ENCODE measurements around the gene MAGI3.

DNA sequence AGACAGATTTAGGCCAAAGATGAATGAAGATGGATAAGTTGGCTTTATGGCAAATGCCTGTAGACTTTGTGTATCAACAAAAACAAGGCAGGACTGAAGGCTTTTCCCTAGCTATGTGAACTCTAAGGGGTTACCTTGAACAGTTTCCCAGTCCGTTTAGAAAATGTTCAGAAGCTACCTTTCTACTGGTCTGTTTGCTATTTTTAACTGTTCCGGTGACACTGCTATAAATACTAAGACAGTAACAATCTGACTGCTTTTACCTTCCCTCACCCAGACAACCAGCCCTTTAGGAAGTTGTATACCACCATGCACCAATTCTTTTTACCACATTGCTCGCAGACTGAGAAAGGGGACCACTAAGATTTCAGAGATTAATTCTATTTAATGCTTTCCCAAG, 266.8 kb downstream of the MAGI3 start:
- TF ChIP-seq EP300 (IDR thresholded peaks at IDR 0.05; ENCODE audit: borderline replicate concordance): no peak
- TF ChIP-seq RAD21 (IDR thresholded peaks at IDR 0.05; ENCODE audit: low read depth): no peak
- TF ChIP-seq, protein P1, sequence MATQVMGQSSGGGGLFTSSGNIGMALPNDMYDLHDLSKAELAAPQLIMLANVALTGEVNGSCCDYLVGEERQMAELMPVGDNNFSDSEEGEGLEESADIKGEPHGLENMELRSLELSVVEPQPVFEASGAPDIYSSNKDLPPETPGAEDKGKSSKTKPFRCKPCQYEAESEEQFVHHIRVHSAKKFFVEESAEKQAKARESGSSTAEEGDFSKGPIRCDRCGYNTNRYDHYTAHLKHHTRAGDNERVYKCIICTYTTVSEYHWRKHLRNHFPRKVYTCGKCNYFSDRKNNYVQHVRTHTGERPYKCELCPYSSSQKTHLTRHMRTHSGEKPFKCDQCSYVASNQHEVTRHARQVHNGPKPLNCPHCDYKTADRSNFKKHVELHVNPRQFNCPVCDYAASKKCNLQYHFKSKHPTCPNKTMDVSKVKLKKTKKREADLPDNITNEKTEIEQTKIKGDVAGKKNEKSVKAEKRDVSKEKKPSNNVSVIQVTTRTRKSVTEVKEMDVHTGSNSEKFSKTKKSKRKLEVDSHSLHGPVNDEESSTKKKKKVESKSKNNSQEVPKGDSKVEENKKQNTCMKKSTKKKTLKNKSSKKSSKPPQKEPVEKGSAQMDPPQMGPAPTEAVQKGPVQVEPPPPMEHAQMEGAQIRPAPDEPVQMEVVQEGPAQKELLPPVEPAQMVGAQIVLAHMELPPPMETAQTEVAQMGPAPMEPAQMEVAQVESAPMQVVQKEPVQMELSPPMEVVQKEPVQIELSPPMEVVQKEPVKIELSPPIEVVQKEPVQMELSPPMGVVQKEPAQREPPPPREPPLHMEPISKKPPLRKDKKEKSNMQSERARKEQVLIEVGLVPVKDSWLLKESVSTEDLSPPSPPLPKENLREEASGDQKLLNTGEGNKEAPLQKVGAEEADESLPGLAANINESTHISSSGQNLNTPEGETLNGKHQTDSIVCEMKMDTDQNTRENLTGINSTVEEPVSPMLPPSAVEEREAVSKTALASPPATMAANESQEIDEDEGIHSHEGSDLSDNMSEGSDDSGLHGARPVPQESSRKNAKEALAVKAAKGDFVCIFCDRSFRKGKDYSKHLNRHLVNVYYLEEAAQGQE (IDR thresholded peaks at IDR 0.05; ENCODE audit: low read depth): no peak
- TF ChIP-seq TCF12 (IDR thresholded peaks at IDR 0.05; ENCODE audit: low read depth): no peak
- no peak for TF ChIP-seq YY1 (IDR thresholded peaks at IDR 0.05; ENCODE audit: low read depth)
- no peak for TF ChIP-seq NFIC (IDR thresholded peaks at IDR 0.05)
- TF ChIP-seq, protein P2, sequence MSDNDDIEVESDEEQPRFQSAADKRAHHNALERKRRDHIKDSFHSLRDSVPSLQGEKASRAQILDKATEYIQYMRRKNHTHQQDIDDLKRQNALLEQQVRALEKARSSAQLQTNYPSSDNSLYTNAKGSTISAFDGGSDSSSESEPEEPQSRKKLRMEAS (IDR thresholded peaks at IDR 0.05): no peak
- TF ChIP-seq TAF1 (IDR thresholded peaks at IDR 0.05; ENCODE audit: low read depth): no peak

Measured in Ishikawa (cell line).